HPDE6-E6E7 (cell line): Measurements from ENCODE around the gene ZNF143.
"Not testable (repeated sequence)": the region's sequence is repeated elsewhere in the genome, so short reads cannot be mapped to it uniquely, and the experiment has no call there.

Experiments
- DNase-seq: peaks from one replicate; pipeline ENCODE4 v3.0.0; 2011; ENCODE audit warnings: missing footprints; ENCODE audit errors: extremely low spot score

Gene ZNF143

GRCh38 chr11:9498457-9499078, 37.8 kb downstream of the ZNF143 start:
- DNase-seq = no peak

GRCh38 chr11:9506489-9507276, 45.9 kb downstream of the ZNF143 start:
- peak; percentile 57 for DNase-seq

GRCh38 chr11:9507277-9507580, 46.4 kb downstream of the ZNF143 start:
- no peak for DNase-seq

- DNase-seq = no peak
Measured at GRCh38 chr11:9509041-9509440, 48.2 kb downstream of the ZNF143 start.

GRCh38 chr11:9512370-9513019, 51.7 kb downstream of the ZNF143 start:
- DNase-seq = no peak

GRCh38 chr11:9514576-9514975, 53.8 kb downstream of the ZNF143 start:
- DNase-seq = not testable (repeated sequence)

GRCh38 chr11:9516113-9516512, 55.3 kb downstream of the ZNF143 start:
- no peak for DNase-seq

GRCh38 chr11:9518835-9519410, 58.1 kb downstream of the ZNF143 start:
- DNase-seq = no peak

GRCh38 chr11:9524001-9524400, 63.2 kb downstream of the ZNF143 start:
- DNase-seq = no peak

- no peak for DNase-seq
Measured at GRCh38 chr11:9525116-9525515, 64.3 kb downstream of the ZNF143 start.

- no peak for DNase-seq
Measured at GRCh38 chr11:9527481-9528135, 66.8 kb downstream of the ZNF143 start.

GRCh38 chr11:9528136-9528501, 67.3 kb downstream of the ZNF143 start:
- no peak for DNase-seq

GRCh38 chr11:9528573-9529333, 67.9 kb downstream of the ZNF143 start:
- DNase-seq = no peak

- no peak for DNase-seq
Measured at GRCh38 chr11:9529334-9529650, 68.5 kb downstream of the ZNF143 start.

GRCh38 chr11:9530020-9530621, 69.3 kb downstream of the ZNF143 start:
- no peak for DNase-seq

GRCh38 chr11:9530901-9531625, 70.3 kb downstream of the ZNF143 start:
- no peak for DNase-seq

GRCh38 chr11:9533058-9533457, 72.2 kb downstream of the ZNF143 start:
- DNase-seq = no peak

GRCh38 chr11:9533736-9534473, 73.1 kb downstream of the ZNF143 start:
- no peak for DNase-seq

GRCh38 chr11:9535189-9535781, 74.5 kb downstream of the ZNF143 start:
- DNase-seq = no peak
